Activated T-cell treated with anti-CD3 and anti-CD28 coated beads for 4 hours (primary cell): ENCODE data around the gene SAFB.
"Not testable (repeated sequence)": the region's sequence is repeated elsewhere in the genome, so short reads cannot be mapped to it uniquely, and the experiment has no call there.

Experiments used
- DNase-seq: peaks from one replicate; pipeline ENCODE4 v3.0.0-alpha.2; 2020

SAFB gene

GRCh38 chr19:5700455-5701092 is 77.7 kb downstream of the SAFB start:
- no peak for DNase-seq

- not testable (repeated sequence) for DNase-seq
These were observed 79.1 kb downstream of the SAFB start for GRCh38 chr19:5702053-5702410.

GRCh38 chr19:5703819-5704818 is 81.2 kb downstream of the SAFB start:
- no peak for DNase-seq

- no peak for DNase-seq
These were observed 82.7 kb downstream of the SAFB start for GRCh38 chr19:5705552-5705951.

GRCh38 chr19:5706876-5707573 is 84.1 kb downstream of the SAFB start:
- DNase-seq, result no peak

GRCh38 chr19:5707576-5708575 is 85.0 kb downstream of the SAFB start:
- DNase-seq, result no peak

GRCh38 chr19:5711025-5711424 is 88.1 kb downstream of the SAFB start:
- DNase-seq, result no peak

GRCh38 chr19:5711713-5712161 is 88.9 kb downstream of the SAFB start:
- no peak for DNase-seq

- DNase-seq, result no peak
These were observed 90.3 kb downstream of the SAFB start for GRCh38 chr19:5713228-5713627.

GRCh38 chr19:5714816-5715215 is 91.9 kb downstream of the SAFB start:
- DNase-seq, result no peak

- no peak for DNase-seq
These were observed 94.5 kb downstream of the SAFB start for GRCh38 chr19:5717215-5717935.
